Measurements from ENCODE around the gene SPATA20. TPM values are rescaled to one million over a fixed set of nuclear protein-coding genes. Genes with fewer than 3 reads are reported as not detected.

SPATA20 gene
- total and polyA plus RNA-seq, 2 of the 8 experiments (the other 6 are each of a cell fraction or from before 2014, with no cell fraction given): 16.2 to 17.5 TPM

- no peak overlapping the region for H3K27ac ChIP-seq (ENCODE audit: low read depth, low read length)
- no peaks in the 10 kb centered on the region for H3K79me1 ChIP-seq (ENCODE audit: low read depth, low read length)
- H4K5ac ChIP-seq (ENCODE audit: insufficient read length, low read depth, low read length): no peak overlapping the region
- H2AK5ac ChIP-seq (ENCODE audit: low read depth, low read length): no peak overlapping the region
- H3K23me2 ChIP-seq (ENCODE audit: low read depth, low read length): no peaks in the 10 kb centered on the region
- no peak overlapping the region for H3K4me2 ChIP-seq (ENCODE audit: insufficient read depth in 1 of 2, low read depth in 2 of 2, low read length in 2 of 2)
- H2BK12ac ChIP-seq (ENCODE audit: low read depth, low read length): no peak overlapping the region
- no peaks in the 10 kb centered on the region for H3K79me2 ChIP-seq (ENCODE audit: control insufficient read depth in 1 of 2, insufficient read depth in 2 of 2, low read length in 2 of 2)
- ChIA-PET CTCF (ENCODE audit: partially characterized antibody) (interaction anchor here (0.7 to 8.3 kb wide), 5 partner anchors 10 to 283 kb away, joined by 3 to 116 read pairs (median 3); no protein-coding TSS in a partner anchor), POLR2A (ENCODE audit: partially characterized antibody) (no interaction called here)
- no peak overlapping the region for H2BK15ac ChIP-seq (ENCODE audit: low read length)
- DNase-seq (ENCODE audit: low read depth in 1 of 2, low spot score in 2 of 2) (no peak), FAIRE-seq (no peak)
- no peak overlapping the region for H3K18ac ChIP-seq (ENCODE audit: extremely low read depth, low read length)
- no peak overlapping the region for H3K56ac ChIP-seq (replicated peaks; ENCODE audit: insufficient read length, low read depth, low read length)
- H2BK120ac ChIP-seq (replicated peaks; ENCODE audit: low read depth, low read length): no peak overlapping the region
- H3K4ac ChIP-seq (replicated peaks; ENCODE audit: insufficient read length, low read depth, low read length): no peak overlapping the region
- no peak overlapping the region for H3K23ac ChIP-seq (ENCODE audit: insufficient read length)
- H3K4me3 ChIP-seq (ENCODE audit: extremely low read depth in 1 of 4, insufficient read depth in 2 of 4, low read depth in 3 of 4, low read length in 4 of 4): no peak overlapping the region
- TF ChIP-seq HDAC2 (IDR thresholded peaks at IDR 0.05; ENCODE audit: borderline replicate concordance in 1 of 2, low read depth in 2 of 2, low read length in 2 of 2): no peak
- TF ChIP-seq SIRT6 (IDR thresholded peaks at IDR 0.05; ENCODE audit: low read length): no peak
- TF ChIP-seq CHD2 (IDR thresholded peaks at IDR 0.05; ENCODE audit: low read length): no peak
- TF ChIP-seq E2F6 (IDR thresholded peaks at IDR 0.05): no peak
- TF ChIP-seq ATF3 (IDR thresholded peaks at IDR 0.05; ENCODE audit: insufficient read depth, low read depth, low read length): no peak
- H3K9me3 ChIP-seq (ENCODE audit: insufficient read depth in 2 of 2, low read depth in 1 of 2, low read length in 1 of 2): no peaks in the 10 kb centered on the region
- no peak overlapping the region for H3K9ac ChIP-seq (replicated peaks in 1 of 4; ENCODE audit: extremely low read depth in 1 of 4, low read depth in 3 of 4, low read length in 3 of 4)
- no peak overlapping the region for H2AFZ ChIP-seq (ENCODE audit: low read length)
- WGBS, 2 experiments (ENCODE audit: extremely low coverage in 1 of 2, insufficient coverage in 1 of 2, insufficient read length in 1 of 2, insufficient replicate concordance in 2 of 2, low coverage in 1 of 2, low lambda C conversion rate in 2 of 2, missing lambda C conversion rate in 1 of 2): 94% methylated on average over 2 of the region's 2 CpGs; no CpG with 5 or more reads in 1 of the 2 experiments
- no peaks in the 10 kb centered on the region for H4K20me1 ChIP-seq (replicated peaks in 1 of 2; ENCODE audit: control insufficient read depth in 1 of 2, insufficient read depth in 2 of 2, low read length in 2 of 2)
- H3K4me1 ChIP-seq (replicated peaks in 1 of 4; ENCODE audit: control insufficient read depth in 3 of 4, insufficient read depth in 4 of 4, low read length in 3 of 4): peaks cover 5 to 9% (median 6%) of the 10 kb centered on the region in 4 experiments; a peak in 6 of 7 replicates
- no peaks in the 10 kb centered on the region for H3K27me3 ChIP-seq (replicated peaks in 1 of 4; ENCODE audit: control insufficient read depth in 3 of 4, extremely low read depth in 1 of 4, insufficient read depth in 3 of 4, low read length in 3 of 4)
- H2BK20ac ChIP-seq (ENCODE audit: low read length): no peak overlapping the region
- no peak overlapping the region for H2BK5ac ChIP-seq (ENCODE audit: low read depth, low read length)
- no peak overlapping the region for H4K8ac ChIP-seq (ENCODE audit: extremely low read depth, insufficient read depth, low read length)
- H3K14ac ChIP-seq (ENCODE audit: insufficient read length): no peak overlapping the region
- no peak overlapping the region for H4K91ac ChIP-seq (replicated peaks; ENCODE audit: insufficient read length, low read length)
- no peaks in the 10 kb centered on the region for H3K36me3 ChIP-seq (ENCODE audit: control insufficient read depth in 2 of 4, insufficient read depth in 4 of 4, low read length in 3 of 4)
Measured at GRCh38 chr17:50499721-50500120, 47.3 kb upstream of the SPATA20 start.
